ENCODE data around the gene CYP46A1.

Gene CYP46A1

GRCh38 chr14:99749763-99750715 is 65.9 kb downstream of the CYP46A1 start:
- no peak for DNase-seq (ENCODE audit: low read depth)
- H3K4me3 ChIP-seq (ENCODE audit: low read depth, low read length): no peak overlapping the region
- no peak for TF ChIP-seq CTCF (IDR thresholded peaks at IDR 0.05; ENCODE audit: control insufficient read depth, extremely low read depth, insufficient read depth)

- no peak for DNase-seq (ENCODE audit: low read depth)
- no peak for TF ChIP-seq CTCF (IDR thresholded peaks at IDR 0.05; ENCODE audit: control insufficient read depth, extremely low read depth, insufficient read depth)
Measured at GRCh38 chr14:99750746-99751450, 66.8 kb downstream of the CYP46A1 start.

DNA sequence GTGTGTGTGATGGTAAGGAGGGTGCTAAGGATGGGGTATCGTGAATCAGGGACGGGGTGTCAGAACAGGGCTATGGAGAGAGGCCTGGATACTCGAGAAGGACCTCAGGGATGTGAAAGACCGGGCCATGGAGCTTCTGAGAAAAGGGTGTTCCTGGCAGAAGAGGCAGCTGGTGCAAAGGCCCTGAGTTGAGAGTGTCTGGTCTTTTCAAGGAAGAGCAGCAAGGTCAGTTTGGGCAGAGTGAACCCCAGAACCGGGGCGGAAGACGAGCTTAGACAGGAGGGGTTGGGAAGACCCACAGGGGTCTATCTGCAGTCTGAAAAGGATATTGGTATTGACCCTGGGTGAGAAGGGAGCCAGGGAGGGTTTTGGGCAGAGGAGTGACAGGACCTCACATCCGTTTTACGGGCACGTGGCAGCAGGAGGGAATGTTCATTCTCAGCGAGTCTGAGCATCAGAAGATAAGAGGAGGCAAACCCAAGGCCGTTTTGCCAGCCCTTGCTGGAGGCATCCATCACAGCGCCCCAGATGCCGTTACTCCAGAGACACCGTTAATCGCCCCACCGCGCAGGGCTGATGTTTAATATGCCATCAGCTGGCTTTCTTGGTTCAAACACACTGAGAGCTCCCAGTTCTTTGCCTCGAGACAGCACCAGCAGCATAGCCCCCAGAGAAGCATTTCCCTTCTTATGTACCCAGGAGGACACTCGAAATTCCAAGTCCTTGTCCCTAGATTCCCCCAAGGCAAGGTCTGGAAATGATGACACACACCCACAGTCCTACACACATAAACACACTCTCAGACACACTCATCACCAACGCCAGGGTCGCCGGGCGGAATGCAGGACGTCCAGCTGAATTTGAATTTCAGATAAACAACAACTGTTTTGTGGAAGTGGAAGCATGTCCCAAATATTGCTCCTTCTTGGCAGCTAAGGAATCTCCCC is 67.7 kb downstream of the CYP46A1 start:
- TF ChIP-seq CTCF (IDR thresholded peaks at IDR 0.05; ENCODE audit: control insufficient read depth, extremely low read depth, insufficient read depth): no peak
- no peak for DNase-seq (ENCODE audit: low read depth)
- no peak overlapping the region for H3K4me3 ChIP-seq (ENCODE audit: low read depth, low read length)

More at GRCh38 chr14:99750746-99751450, 66.8 kb downstream of the CYP46A1 start:
- no peak overlapping the region for H3K4me3 ChIP-seq (ENCODE audit: low read depth, low read length)

- H3K4me3 ChIP-seq (ENCODE audit: low read depth, low read length): no peak overlapping the region
- no peak for DNase-seq (ENCODE audit: low read depth)
Measured at GRCh38 chr14:99752486-99753121, 68.5 kb downstream of the CYP46A1 start.

GRCh38 chr14:99753225-99754140 is 69.4 kb downstream of the CYP46A1 start:
- TF ChIP-seq CTCF (IDR thresholded peaks at IDR 0.05; ENCODE audit: control insufficient read depth, extremely low read depth, insufficient read depth): no peak
- DNase-seq (ENCODE audit: low read depth): no peak
- H3K4me3 ChIP-seq (ENCODE audit: low read depth, low read length): no peak overlapping the region

More at GRCh38 chr14:99752486-99753121, 68.5 kb downstream of the CYP46A1 start:
- TF ChIP-seq CTCF (IDR thresholded peaks at IDR 0.05; ENCODE audit: control insufficient read depth, extremely low read depth, insufficient read depth): no peak

All from LNCaP clone FGC (cell line).